DOHH2 (cell line): Measurements from ENCODE around the gene EIF4A3.

Experiments used
- EZH2phosphoT487 ChIP-seq: fragments of 200-600 bp; sonication (generic); IDR thresholded peaks from 2 replicates; pipeline ENCODE4 v1.6.1; 2017; ENCODE audit warnings: borderline replicate concordance, mild to moderate bottlenecking, antibody characterized with exemption, low read length, moderate library complexity, mixed read lengths
- TF ChIP-seq, protein P1 (sequence below): fragments of 200-600 bp; sonication (generic); IDR thresholded peaks from one replicate; pipeline ENCODE4 v1.5.1; 2014; ENCODE audit warnings: antibody characterized with exemption, mild to moderate bottlenecking, low read depth, low read length; ENCODE audit not compliant: poor library complexity, severe bottlenecking

DNA sequence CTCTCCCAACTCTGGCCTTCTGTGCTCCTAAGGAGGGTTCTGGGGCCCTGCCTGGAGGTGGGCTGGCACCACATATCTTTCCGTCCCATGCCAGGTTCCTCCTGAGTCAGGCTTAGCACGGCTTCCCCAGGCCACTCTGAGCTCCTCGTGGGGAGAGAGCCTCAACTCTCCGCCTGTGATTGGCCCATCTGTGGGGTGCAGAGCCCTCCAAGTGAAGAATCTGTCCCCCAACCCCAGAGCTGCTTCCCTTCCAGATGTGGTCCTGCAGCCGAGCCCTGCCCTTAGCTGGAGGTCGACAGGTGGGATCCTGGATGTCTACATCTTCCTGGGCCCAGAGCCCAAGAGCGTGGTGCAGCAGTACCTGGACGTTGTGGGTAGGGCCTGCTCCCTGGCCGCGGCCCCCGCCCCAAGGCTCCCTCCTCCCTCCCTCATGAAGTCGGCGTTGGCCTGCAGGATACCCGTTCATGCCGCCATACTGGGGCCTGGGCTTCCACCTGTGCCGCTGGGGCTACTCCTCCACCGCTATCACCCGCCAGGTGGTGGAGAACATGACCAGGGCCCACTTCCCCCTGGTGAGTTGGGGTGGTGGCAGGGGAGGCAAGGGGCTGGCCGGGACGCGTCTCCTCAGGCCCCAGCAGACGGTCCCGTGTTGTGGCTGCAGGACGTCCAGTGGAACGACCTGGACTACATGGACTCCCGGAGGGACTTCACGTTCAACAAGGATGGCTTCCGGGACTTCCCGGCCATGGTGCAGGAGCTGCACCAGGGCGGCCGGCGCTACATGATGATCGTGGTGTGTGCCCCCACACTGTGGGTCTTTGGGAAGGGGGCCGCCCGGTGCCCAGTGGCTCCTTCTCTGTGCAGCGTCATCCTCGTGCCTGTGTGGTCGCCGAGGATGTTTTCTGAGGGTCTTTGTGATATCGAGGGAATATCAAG is 38.6 kb downstream of the EIF4A3 start:
- TF ChIP-seq, protein P1, sequence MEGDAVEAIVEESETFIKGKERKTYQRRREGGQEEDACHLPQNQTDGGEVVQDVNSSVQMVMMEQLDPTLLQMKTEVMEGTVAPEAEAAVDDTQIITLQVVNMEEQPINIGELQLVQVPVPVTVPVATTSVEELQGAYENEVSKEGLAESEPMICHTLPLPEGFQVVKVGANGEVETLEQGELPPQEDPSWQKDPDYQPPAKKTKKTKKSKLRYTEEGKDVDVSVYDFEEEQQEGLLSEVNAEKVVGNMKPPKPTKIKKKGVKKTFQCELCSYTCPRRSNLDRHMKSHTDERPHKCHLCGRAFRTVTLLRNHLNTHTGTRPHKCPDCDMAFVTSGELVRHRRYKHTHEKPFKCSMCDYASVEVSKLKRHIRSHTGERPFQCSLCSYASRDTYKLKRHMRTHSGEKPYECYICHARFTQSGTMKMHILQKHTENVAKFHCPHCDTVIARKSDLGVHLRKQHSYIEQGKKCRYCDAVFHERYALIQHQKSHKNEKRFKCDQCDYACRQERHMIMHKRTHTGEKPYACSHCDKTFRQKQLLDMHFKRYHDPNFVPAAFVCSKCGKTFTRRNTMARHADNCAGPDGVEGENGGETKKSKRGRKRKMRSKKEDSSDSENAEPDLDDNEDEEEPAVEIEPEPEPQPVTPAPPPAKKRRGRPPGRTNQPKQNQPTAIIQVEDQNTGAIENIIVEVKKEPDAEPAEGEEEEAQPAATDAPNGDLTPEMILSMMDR, result no peak
- TF ChIP-seq EZH2phosphoT487, result no peak
